A549 (cell line): ENCODE results near the gene PIANP.

ENCODE experiments used
- CTCF ChIP-seq: fragments of >200 bp; sonication (Bioruptor Twin); formaldehyde crosslinking; IDR thresholded peaks from 3 replicates; pipeline ENCODE4 v1.5.1; 2016
- EP300 ChIP-seq, 2 experiments: fragments of >200 bp; sonication (Bioruptor Twin); formaldehyde crosslinking; IDR thresholded peaks; 2 replicates in 1 of 2; 3 replicates in 1 of 2; pipeline ENCODE4 v1.6.1; 2016 to 2017
- KDM1A ChIP-seq: fragments of 200-600 bp; sonication (generic); IDR thresholded peaks from 2 replicates; pipeline ENCODE4 v1.6.1; 2016; ENCODE audit warnings: low read depth, mild to moderate bottlenecking
- MAFK ChIP-seq: fragments of 450-650 bp; IDR thresholded peaks from 2 replicates; pipeline ENCODE4 v1.6.1; 2014; ENCODE audit not compliant: partially characterized antibody
- RAD21 ChIP-seq, 2 experiments: fragments of >200 bp in 1 of 2; sonication (Bioruptor Twin) in 1 of 2; formaldehyde crosslinking in 1 of 2; IDR thresholded peaks in 1 of 2; conservative IDR thresholded peaks in 1 of 2; 2 replicates in 1 of 2; 3 replicates in 1 of 2; pipeline ENCODE4 v1.6.1; 2012 to 2018; ENCODE audit warnings: inconsistent platforms in 1 of 2

GRCh38 chr12:6685814-6686213 is 14.8 kb downstream of the PIANP start:
- TF ChIP-seq RAD21 (conservative IDR thresholded peaks at IDR 0.05 in 1 of 2, IDR thresholded peaks at IDR 0.05 in 1 of 2) (no peak), MAFK (no peak), CTCF (no peak), EP300 (IDR thresholded peaks at IDR 0.05) (no peak), KDM1A (no peak)
